ENCODE measurements around the gene IL26. TPM values are rescaled to one million over a fixed set of nuclear protein-coding genes. Genes with fewer than 3 reads are reported as not detected.

IL26 gene
- total RNA-seq, 1 donor from 2014 or later, result not detected

DNA sequence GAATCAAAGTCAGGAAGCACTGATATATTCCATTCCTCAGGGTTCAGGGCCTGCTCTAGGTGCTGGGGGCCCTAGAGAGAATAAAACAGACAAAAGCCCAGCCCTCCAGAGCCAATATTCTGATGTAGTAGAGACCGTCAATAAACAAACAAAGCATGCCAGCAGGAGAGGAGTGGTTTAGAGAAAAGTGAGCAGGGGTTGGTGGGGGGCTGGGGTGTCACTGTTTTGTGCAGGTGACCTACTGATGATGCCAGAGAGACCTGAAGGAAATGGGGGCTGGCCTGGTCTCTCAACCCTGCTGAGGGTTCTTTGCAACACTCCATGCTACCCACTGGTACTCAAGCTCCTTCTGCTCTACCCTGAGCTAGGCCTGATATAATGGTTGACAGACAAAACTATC lies 26.5 kb downstream of the IL26 start:
- no peak for DNase-seq
- TF ChIP-seq, protein P1, sequence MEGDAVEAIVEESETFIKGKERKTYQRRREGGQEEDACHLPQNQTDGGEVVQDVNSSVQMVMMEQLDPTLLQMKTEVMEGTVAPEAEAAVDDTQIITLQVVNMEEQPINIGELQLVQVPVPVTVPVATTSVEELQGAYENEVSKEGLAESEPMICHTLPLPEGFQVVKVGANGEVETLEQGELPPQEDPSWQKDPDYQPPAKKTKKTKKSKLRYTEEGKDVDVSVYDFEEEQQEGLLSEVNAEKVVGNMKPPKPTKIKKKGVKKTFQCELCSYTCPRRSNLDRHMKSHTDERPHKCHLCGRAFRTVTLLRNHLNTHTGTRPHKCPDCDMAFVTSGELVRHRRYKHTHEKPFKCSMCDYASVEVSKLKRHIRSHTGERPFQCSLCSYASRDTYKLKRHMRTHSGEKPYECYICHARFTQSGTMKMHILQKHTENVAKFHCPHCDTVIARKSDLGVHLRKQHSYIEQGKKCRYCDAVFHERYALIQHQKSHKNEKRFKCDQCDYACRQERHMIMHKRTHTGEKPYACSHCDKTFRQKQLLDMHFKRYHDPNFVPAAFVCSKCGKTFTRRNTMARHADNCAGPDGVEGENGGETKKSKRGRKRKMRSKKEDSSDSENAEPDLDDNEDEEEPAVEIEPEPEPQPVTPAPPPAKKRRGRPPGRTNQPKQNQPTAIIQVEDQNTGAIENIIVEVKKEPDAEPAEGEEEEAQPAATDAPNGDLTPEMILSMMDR (IDR thresholded peaks at IDR 0.05), result no peak
- ATAC-seq, result no peak

DNA sequence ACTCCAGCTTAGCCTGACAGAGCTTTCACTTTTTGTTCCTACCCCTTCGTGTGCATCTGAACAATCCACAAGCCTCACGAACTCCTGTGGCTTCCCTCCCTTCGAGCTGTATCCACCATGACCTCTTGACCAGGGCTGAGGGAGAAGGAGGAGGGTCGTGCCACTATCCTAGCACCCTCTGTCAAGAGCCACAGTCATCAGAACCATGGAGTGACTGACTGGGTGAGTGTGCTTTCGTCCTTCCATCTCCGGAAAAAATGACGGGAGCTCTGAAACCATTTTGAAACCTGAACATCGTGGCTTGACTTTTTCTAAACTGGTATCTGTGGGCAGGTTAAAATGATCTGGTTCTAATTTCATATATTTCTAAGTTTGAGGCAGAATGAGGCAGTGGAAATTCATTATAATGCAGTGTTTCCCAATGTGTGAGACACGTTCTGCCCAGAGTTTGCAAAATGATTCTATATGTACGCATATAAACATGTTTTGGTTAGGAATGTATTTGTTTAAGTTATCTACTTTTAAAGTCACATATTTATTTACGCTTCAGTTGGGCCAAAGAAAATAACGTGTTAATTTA lies 27.0 kb downstream of the IL26 start:
- no peak for DNase-seq
- Histone ChIP-seq H3K27ac (no peak overlapping the region), H3K27me3 (peaks cover 8% of the 10 kb centered on the region), H3K9me3 (no peaks in the 10 kb centered on the region), H3K4me1 (no peaks in the 10 kb centered on the region), H3K4me3 (no peak overlapping the region), H3K36me3 (no peaks in the 10 kb centered on the region)
- TF ChIP-seq, protein P1 (IDR thresholded peaks at IDR 0.05), result no peak
- no peak for ATAC-seq
- intact Hi-C loops (cut with DNase I), result no loop called here

More for the DNA sequence above, 26.5 kb downstream of the IL26 start:
- H3K27me3 ChIP-seq, result peaks cover 8% of the 10 kb centered on the region
- H3K4me3 ChIP-seq, result no peak overlapping the region
- intact Hi-C loops (cut with DNase I), result no loop called here
- H3K27ac ChIP-seq, result no peak overlapping the region
- H3K36me3 ChIP-seq, result no peaks in the 10 kb centered on the region
- H3K9me3 ChIP-seq, result no peaks in the 10 kb centered on the region
- no peaks in the 10 kb centered on the region for H3K4me1 ChIP-seq

DNA sequence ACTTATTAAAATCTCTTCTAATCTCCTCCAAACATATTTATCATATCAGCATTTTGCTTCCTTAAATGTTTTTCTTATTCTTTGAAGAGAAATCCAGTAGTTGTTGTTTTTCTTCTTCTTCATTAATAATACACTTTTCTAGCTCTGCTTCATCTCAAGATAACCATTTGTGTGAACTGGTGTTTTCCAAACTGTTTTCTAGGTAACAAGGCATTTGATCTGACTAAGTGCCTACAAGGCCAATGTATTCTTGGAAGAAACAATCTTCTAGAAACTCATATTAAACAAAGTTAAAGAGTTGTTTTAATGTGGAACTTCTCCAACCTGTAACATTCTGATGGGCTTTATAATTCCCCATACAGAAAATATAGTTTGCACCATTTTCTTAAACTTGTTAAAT lies 35.3 kb downstream of the IL26 start:
- no peak for ATAC-seq
- DNase-seq, result no peak
- no peaks in the 10 kb centered on the region for H3K4me1 ChIP-seq
- no peak overlapping the region for H3K27ac ChIP-seq
- H3K9me3 ChIP-seq, result no peaks in the 10 kb centered on the region
- H3K4me3 ChIP-seq, result no peak overlapping the region
- no peaks in the 10 kb centered on the region for H3K36me3 ChIP-seq
- intact Hi-C loops (cut with DNase I), result no loop called here
- TF ChIP-seq, protein P1 (IDR thresholded peaks at IDR 0.05), result no peak
- H3K27me3 ChIP-seq, result no peaks in the 10 kb centered on the region

DNA sequence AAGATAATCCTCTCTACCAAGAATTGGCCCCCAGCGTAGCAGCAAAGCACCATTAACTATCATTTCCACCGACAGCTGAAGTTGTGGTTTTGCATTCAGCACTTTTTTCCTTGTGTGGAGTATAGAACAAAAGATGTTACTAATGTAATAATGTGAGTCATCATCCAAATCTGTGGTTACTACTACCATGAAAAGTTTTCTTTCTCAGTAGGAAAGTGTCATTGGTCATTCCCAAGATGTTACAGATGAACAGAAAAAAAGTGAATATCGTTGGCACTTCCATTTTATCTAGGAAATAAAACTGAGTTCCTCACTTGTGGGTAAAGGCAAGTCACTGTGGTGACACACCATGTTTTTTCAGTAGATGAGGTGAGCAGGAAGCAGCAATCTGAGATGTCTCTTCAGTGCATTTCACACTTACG lies 35.8 kb downstream of the IL26 start:
- TF ChIP-seq, protein P1 (IDR thresholded peaks at IDR 0.05), result no peak
- ATAC-seq (no peak), DNase-seq (no peak)
- Histone ChIP-seq H3K36me3 (no peaks in the 10 kb centered on the region), H3K27ac (no peak overlapping the region), H3K27me3 (no peaks in the 10 kb centered on the region), H3K4me1 (no peaks in the 10 kb centered on the region), H3K9me3 (no peaks in the 10 kb centered on the region), H3K4me3 (no peak overlapping the region)
- intact Hi-C loops (cut with DNase I), result no loop called here

DNA sequence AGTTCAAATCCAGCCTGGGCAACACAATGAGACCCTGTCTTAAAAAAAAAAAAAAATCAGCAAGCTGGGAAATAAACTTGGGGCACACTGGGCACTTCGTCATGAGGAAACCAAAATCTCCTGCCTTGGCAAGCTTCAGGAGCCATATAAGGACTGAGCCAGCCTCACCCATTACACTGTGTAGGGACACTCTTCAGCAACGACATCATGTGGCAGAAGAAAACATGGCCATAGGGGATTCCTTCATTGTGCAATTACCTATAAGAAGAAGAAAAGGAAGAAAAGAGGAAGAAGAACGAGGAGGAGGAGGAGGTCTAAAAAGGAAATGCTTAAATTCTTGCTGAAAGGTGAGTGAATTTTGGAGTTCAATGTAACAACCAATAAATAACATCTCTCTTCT lies 40.0 kb downstream of the IL26 start:
- TF ChIP-seq, protein P1 (IDR thresholded peaks at IDR 0.05), result no peak
- Histone ChIP-seq H3K27me3 (no peaks in the 10 kb centered on the region), H3K9me3 (no peaks in the 10 kb centered on the region), H3K4me3 (no peak overlapping the region), H3K4me1 (no peaks in the 10 kb centered on the region), H3K36me3 (no peaks in the 10 kb centered on the region), H3K27ac (no peak overlapping the region)
- intact Hi-C loops (cut with DNase I), result no loop called here
- no peak for ATAC-seq
- DNase-seq, result no peak

Measured in upper lobe of right lung (tissue), 1 donor.